ENCODE measurements around the gene PCDHGA10. TPM values are rescaled to one million over a fixed set of nuclear protein-coding genes. Genes with fewer than 3 reads are reported as not detected.
A peak's percentile ranks its signal among the peaks of the same experiment; 100 is the strongest.
"Not testable (repeated sequence)": the region's sequence is repeated elsewhere in the genome, so short reads cannot be mapped to it uniquely, and the experiment has no call there.

PCDHGA10 gene
- total RNA-seq, 2 donors from 2014 or later: 5.3 to 5.4 TPM

GRCh38 chr5:141403387-141403786 is 9.4 kb upstream of the PCDHGA10 start:
- Histone ChIP-seq H3K27ac (no peak overlapping the region), H3K27me3 (no peaks in the 10 kb centered on the region), H3K36me3 (replicated peaks in 1 of 2; ENCODE audit: insufficient read depth in 1 of 2, low read depth in 2 of 2) (no peaks in the 10 kb centered on the region), H3K4me3 (no peak overlapping the region), H3K9me3 (peaks cover 0 to 71% (median 10%) of the 10 kb centered on the region in 3 donors), H3K4me1 (no peaks in the 10 kb centered on the region)
- intact Hi-C loops (cut with DNase I): no loop called here
- 23% methylated on average over 17 to 22 of the region's 22 CpGs for WGBS, 2 donors
- TF ChIP-seq CTCF (IDR thresholded peaks at IDR 0.05) (no peak), POLR2A (IDR thresholded peaks at IDR 0.05) (no peak)
- ATAC-seq: no peak
- DNase-seq: no peak

GRCh38 chr5:141407790-141408505 is 4.8 kb upstream of the PCDHGA10 start, which contains the start of gene PCDHGB6:
Gene PCDHGB6, plus strand, starts transcription at chr5:141408021. Its CDS starts 182 bp downstream, at chr5:141408203.
- H3K4me3 ChIP-seq; H3K27me3 ChIP-seq; H3K36me3 ChIP-seq (replicated peaks in 1 of 2; ENCODE audit: insufficient read depth in 1 of 2, low read depth in 2 of 2); H3K4me1 ChIP-seq; intact Hi-C loops (cut with DNase I); H3K27ac ChIP-seq: not testable (repeated sequence)
- peaks cover 0 to 77% (median 11%) of the 10 kb centered on the region in 3 donors for H3K9me3 ChIP-seq
- peak in 5 of 7 experiments; percentile 37 to 55 (median 45) for TF ChIP-seq CTCF (IDR thresholded peaks at IDR 0.05)
- peak; percentile 73 for ATAC-seq
- DNase-seq: peak; percentile 27 to 56 (median 34)
- 9 to 17% methylated on average over 31 to 49 of the region's 51 CpGs for WGBS, 2 donors

- H3K4me3 ChIP-seq: no peak overlapping the region
- H3K4me1 ChIP-seq: no peaks in the 10 kb centered on the region
- peaks cover 0 to 77% (median 9%) of the 10 kb centered on the region in 3 donors for H3K9me3 ChIP-seq
- DNase-seq (no peak), ATAC-seq (no peak)
- no peaks in the 10 kb centered on the region for H3K27me3 ChIP-seq
- 20 to 33% methylated on average over 6 to 62 of the region's 64 CpGs for WGBS, 2 donors
- TF ChIP-seq POLR2A (IDR thresholded peaks at IDR 0.05) (no peak), CTCF (IDR thresholded peaks at IDR 0.05) (no peak)
- no peak overlapping the region for H3K27ac ChIP-seq
- no peaks in the 10 kb centered on the region for H3K36me3 ChIP-seq (replicated peaks in 1 of 2; ENCODE audit: insufficient read depth in 1 of 2, low read depth in 2 of 2)
- intact Hi-C loops (cut with DNase I): loop anchor here (10.0 kb wide), 1 partner anchor 105 kb away; no protein-coding TSS in a partner anchor
Measured at GRCh38 chr5:141409598-141410306, 3.0 kb upstream of the PCDHGA10 start.

- peaks cover 0 to 68% (median 5%) of the 10 kb centered on the region in 3 donors for H3K9me3 ChIP-seq
- DNase-seq (no peak), ATAC-seq (no peak)
- intact Hi-C loops (cut with DNase I): loop anchor here (10.0 kb wide), 1 partner anchor 103 kb away; no protein-coding TSS in a partner anchor
- H3K4me3 ChIP-seq: no peak overlapping the region
- H3K4me1 ChIP-seq: no peaks in the 10 kb centered on the region
- WGBS, 2 donors: 61 to 66% methylated on average over 3 of the region's 3 CpGs
- TF ChIP-seq CTCF (IDR thresholded peaks at IDR 0.05) (no peak), POLR2A (IDR thresholded peaks at IDR 0.05) (no peak)
- no peaks in the 10 kb centered on the region for H3K27me3 ChIP-seq
- H3K27ac ChIP-seq: no peak overlapping the region
- H3K36me3 ChIP-seq (replicated peaks in 1 of 2; ENCODE audit: insufficient read depth in 1 of 2, low read depth in 2 of 2): no peaks in the 10 kb centered on the region
Measured at GRCh38 chr5:141411575-141411974, 1.2 kb upstream of the PCDHGA10 start.
